C4-2B (cell line): ENCODE measurements around the gene TMEM132D.

Source experiments
- CTCF ChIP-seq: fragments of 450-650 bp; conservative IDR thresholded peaks from 2 replicates; pipeline ENCODE4 v1.5.1; 2017; ENCODE audit warnings: mild to moderate bottlenecking
- ZFX ChIP-seq: fragments of 450-650 bp; IDR thresholded peaks from 2 replicates; pipeline ENCODE4 v1.6.1; 2017

DNA sequence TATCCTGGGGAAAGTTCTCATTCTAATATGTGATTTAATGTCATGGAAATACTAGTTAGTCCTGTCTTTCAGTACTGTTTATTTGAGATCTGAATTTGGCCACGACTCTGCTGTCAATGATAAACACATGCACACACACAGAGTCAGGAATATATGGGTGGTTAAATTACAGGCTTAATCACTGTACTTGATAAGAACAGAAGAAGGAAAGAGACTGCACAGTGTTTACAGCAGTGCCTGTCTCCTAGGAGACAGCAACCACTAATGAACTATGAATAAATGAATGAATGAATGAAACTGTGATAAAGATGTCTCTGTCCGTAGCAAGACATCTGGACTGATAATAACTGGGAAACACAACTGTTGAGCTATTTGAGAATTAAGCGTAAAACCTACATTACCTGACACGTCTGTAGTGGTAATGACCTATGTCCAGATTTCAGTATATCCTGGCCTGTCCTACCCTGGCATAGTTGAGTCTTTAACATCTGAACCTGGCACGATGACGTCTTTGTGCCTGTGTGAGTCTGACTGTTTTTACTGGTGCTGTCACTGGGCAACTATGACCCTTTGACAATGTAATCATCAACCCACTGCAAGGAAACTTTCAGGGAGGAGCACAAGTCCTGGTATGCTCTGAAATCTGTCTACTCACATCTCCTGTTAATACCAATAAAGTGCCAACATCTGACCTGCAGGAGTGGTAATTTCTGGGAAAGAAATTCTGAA lies 524.6 kb downstream of the TMEM132D start:
- TF ChIP-seq CTCF = no peak
- no peak for TF ChIP-seq ZFX
